Measurements from ENCODE around the gene EFCAB6.

DNA sequence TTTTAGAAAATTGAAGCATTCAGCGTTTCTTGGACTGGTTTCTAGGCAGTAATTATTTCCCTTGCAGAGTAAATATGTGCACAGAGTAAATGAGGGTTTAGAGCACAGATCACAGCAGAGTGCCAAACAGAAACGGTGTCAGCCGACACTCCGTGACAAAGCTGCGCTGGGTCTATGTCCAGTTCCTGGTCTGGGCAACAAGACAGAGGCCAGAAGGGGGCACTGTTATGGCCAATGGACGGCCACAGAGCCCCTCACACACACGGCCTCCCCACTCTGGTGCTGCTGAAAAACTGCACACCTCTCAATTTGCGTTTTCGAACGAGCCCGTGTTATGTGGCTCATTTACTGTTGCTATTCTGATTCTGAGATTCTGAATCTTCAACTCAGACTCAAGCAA is 219.6 kb downstream of the EFCAB6 start:
- no peak for TF ChIP-seq POLR2A (IDR thresholded peaks at IDR 0.05; ENCODE audit: low read length)
- no peak for TF ChIP-seq GATA1 (IDR thresholded peaks at IDR 0.05; ENCODE audit: low read depth, low read length)

Data from erythroblast (primary cell).